Large intestine (tissue), 3 donors: ENCODE results near the gene SUMO3. TPM values are rescaled to one million over a fixed set of nuclear protein-coding genes. Genes with fewer than 3 reads are reported as not detected.

Source experiments
- DNase-seq, 2 donors: peaks; one replicate each; pipeline versions ENCODE4 v3.0.0 to v3.0.0-alpha.2; 2013
- H3K27ac ChIP-seq: one replicate; pipeline ENCODE4 v1.5.1; 2013; ENCODE audit warnings: low read length
- H3K27me3 ChIP-seq: 2 replicates; pipeline ENCODE4 v1.6.1; 2013; ENCODE audit warnings: low read length; ENCODE audit not compliant: control insufficient read depth, insufficient read depth
- H3K36me3 ChIP-seq: 2 replicates; pipeline ENCODE4 v1.6.1; 2013; ENCODE audit warnings: low read length; ENCODE audit not compliant: control insufficient read depth, insufficient read depth
- H3K4me1 ChIP-seq: one replicate; pipeline ENCODE4 v1.6.1; 2013; ENCODE audit warnings: low read length; ENCODE audit not compliant: control insufficient read depth, insufficient read depth
- H3K4me3 ChIP-seq: one replicate; pipeline ENCODE4 v1.5.1; 2013; ENCODE audit warnings: low read length
- H3K9me3 ChIP-seq: one replicate; pipeline ENCODE4 v1.6.1; 2013; ENCODE audit warnings: mild to moderate bottlenecking, low read depth, low read length, moderate library complexity; ENCODE audit not compliant: control insufficient read depth
- whole genome bisulfite sequencing: methylation state at CpG from one replicate; pipeline ENCODE4 v1.1.5; 2013; ENCODE audit warnings: low lambda C conversion rate; ENCODE audit not compliant: insufficient coverage; 5-methylcytosine and 5-hydroxymethylcytosine counted together
- polyA plus RNA-seq: library from polyadenylated mRNA; unstranded; fragments of 120-200 nt; gene quantifications from one replicate; pipeline ENCODE4 v1.2.1, GENCODE V29; 2013

Gene SUMO3
- polyA plus RNA-seq, 1 donor, result 94.4 TPM

DNA sequence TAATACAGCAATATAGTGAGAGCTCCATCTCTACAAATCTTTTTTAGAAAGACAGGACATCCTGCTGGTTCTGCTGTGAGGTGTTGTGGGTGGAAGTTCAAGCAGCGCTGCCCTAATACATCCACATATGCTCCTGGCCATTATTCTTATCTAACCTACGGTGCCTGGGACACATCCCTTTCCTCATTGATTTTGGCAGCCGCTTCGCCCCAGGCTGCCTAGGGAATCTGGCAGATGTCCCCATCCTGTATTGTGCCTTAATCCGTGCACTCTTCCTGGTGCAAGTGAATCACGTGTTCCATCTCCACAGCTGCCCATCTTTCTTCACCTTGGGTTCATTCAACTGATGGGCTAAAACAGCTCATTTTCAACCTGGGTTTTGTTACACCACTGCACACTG is 13.1 kb downstream of the SUMO3 start:
- Histone ChIP-seq H3K27me3 (no peaks in the 10 kb centered on the region), H3K4me3 (no peak overlapping the region), H3K27ac (no peak overlapping the region), H3K9me3 (no peaks in the 10 kb centered on the region), H3K36me3 (peaks cover 55% of the 10 kb centered on the region), H3K4me1 (peaks cover 7% of the 10 kb centered on the region)
- DNase-seq, result no peak
- WGBS, result no CpG with 5 or more reads among the region's 6 CpGs

DNA sequence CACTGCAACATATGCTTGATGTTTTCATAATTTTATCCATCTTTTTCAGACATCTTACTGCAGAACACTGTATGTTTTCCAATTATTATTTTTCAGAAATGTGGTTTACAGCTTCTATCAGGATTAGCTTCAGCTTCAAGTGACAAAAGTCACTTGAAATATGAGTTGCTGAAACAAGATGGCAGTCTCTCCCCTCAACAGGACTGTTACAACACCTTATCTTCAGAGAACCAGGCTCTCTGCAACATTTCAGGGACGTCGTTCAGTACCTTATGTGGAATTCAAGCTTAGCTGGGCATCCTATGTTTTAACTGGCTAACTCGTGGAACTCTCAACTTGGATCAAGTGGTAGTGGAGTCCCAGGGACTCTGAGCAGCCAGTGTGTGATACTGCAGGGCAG is 14.2 kb downstream of the SUMO3 start:
- Histone ChIP-seq H3K27ac (no peak overlapping the region), H3K4me1 (peaks cover 8% of the 10 kb centered on the region), H3K9me3 (no peaks in the 10 kb centered on the region), H3K4me3 (no peak overlapping the region), H3K27me3 (no peaks in the 10 kb centered on the region), H3K36me3 (peaks cover 45% of the 10 kb centered on the region)
- WGBS, result no CpG with 5 or more reads among the region's 3 CpGs
- no peak for DNase-seq

DNA sequence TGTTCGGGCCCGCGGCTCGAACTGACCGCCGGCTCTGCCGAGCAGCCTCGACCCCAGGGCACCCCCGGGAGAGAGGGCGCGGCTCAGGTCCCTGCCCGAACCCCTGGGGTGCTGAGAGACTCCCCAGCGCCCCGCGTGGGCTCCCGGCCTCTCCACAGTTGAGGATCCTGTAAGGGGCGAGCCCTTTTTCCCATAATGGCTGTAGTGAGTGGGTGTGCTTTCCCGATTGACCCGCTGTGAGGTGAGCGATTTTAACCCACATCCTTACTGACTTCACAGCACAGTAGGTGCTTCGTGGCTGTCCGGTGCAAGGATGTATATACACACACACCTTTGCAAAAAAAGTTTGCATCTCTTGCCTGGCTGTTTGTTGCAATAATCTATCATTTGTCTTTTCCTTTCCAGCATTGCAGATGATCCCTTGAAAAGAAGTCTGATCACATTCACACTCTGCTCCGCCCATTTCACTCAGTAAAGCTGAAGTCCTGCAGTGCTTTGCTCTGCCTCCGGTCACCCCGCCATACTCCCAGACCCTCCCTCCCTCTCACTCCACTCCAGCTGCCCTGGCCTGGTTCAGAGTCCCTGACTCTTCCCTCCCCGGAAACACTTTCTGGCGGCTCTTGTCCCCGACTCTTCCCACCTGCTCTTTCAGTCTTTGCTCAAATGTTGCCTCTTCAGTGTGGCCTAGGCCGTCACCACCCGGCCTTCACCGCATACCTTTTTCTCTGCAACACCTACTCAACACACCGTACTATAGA is 15.3 kb downstream of the SUMO3 start:
- Histone ChIP-seq H3K4me1 (peaks cover 8% of the 10 kb centered on the region), H3K27me3 (no peaks in the 10 kb centered on the region), H3K9me3 (no peaks in the 10 kb centered on the region), H3K4me3 (peak overlapping the region; percentile 76), H3K27ac (no peak overlapping the region), H3K36me3 (peaks cover 38% of the 10 kb centered on the region)
- DNase-seq, result peak in 1 of 2 donors; percentile 32
- 19% methylated on average over 2 of the region's 32 CpGs for WGBS

DNA sequence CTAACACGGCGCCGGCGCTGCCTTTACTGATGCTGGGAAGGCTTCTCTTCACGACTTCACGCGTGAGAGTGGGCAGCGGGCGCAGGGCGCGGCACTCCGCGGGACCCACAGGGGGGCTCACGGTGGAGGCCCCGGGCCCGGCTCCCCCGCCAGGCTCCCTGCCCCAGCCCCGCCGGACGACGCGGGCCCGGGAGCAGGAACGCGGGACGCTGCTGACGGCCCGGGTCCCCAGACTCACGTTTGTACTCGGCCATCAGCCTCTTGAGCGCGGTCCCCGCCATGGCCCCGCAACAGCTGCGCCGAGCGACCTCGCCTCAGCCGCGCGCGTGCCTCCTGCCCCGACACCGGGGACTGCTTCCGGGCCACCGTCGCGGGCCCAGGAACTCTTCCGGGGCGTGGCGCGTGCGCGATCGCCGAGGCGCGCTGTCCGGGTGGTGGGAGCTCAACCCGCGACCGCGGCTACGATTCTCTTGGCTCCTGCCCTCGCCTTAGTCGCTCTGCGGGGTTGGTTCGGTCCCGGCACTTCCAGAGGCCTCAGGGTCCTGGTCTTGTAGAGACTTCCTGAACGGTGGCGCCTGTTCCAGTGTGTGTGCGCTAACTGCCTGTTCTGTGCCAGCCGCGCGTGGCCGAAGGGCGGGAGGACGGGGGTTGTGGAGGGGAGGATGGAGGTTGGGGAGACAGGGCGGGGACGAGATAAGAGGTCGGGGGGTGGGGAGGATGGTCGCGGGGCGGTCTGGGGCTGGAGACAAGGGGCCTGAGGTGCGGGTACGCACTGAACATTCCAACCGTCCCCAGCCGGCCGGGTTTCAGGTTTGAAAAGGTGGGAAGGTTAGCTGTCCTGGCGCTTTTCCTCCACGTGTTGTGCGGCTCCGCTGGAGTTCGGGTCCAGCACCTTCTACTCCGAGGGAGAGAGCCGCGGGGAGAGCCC is 16.1 kb downstream of the SUMO3 start, which contains the start of gene UBE2G2:
Gene UBE2G2, minus strand, starts transcription at position 353 of the 928 bp plus-strand sequence. Its CDS starts 72 bp downstream, at position 281.
- Histone ChIP-seq H3K27ac (peak within 1 kb of the TSS; percentile 51), H3K4me3 (peak within 1 kb of the TSS; percentile 76), H3K36me3 (peaks cover 31% of the 10 kb centered on the region), H3K4me1 (peaks cover 8% of the 10 kb centered on the region), H3K27me3 (no peaks in the 10 kb centered on the region), H3K9me3 (no peaks in the 10 kb centered on the region)
- peak; percentile 71 to 84 for DNase-seq
- WGBS, result no CpG with 5 or more reads among the region's 97 CpGs

DNA sequence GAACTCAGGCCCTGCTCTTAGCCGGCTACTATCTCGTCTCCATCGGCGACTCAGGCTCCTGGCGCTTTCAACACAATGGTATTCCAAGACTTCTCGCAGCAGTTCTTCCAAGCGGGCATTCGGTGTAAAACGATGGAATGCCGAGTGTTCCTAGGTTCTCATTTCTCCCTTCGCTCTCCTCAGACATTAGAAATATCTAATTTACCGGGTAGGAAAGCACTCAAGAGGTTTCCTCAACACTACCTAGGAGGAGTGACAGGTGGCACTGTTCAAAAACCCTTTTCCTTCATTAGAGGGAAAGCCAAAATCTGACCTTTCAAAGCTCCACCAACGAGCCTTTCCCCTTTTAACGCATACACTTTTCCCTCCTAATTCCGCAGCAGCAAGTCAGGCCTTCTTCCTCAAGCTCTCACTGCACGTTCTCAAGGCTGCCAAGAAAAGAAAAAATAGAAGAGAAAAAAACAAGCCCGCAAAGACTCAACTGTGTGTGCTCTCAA is 16.8 kb downstream of the SUMO3 start:
- WGBS, result 0% methylated on average over 1 of the region's 17 CpGs
- Histone ChIP-seq H3K4me1 (peaks cover 8% of the 10 kb centered on the region), H3K36me3 (peaks cover 29% of the 10 kb centered on the region), H3K4me3 (peak overlapping the region; percentile 76), H3K27ac (peak overlapping the region; percentile 41), H3K9me3 (no peaks in the 10 kb centered on the region), H3K27me3 (no peaks in the 10 kb centered on the region)
- DNase-seq, result peak in 1 of 2 donors; percentile 49

DNA sequence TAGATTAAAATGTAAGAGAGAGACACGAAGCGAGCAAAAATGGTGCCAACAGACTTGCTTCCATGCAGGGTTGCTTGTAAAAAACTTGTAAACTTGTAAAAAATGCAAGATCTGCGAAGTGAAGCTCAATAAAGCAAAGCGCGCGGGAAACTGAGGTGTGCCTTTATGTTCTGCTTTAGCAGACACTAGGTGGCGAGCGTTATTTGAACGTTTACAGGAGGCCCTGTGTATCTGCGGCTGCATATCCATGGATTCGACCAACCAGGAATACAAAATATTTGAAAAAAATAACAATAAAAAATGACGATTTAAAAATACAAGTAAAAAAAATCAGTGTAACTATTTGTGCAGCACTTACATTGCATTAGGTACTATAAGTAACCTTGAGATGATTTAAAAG is 17.8 kb downstream of the SUMO3 start:
- H3K9me3 ChIP-seq, result no peaks in the 10 kb centered on the region
- DNase-seq, result peak in 1 of 2 donors; percentile 10
- WGBS, result 46% methylated on average over 2 of the region's 12 CpGs
- no peaks in the 10 kb centered on the region for H3K27me3 ChIP-seq
- H3K4me3 ChIP-seq, result peak overlapping the region; percentile 76
- H3K36me3 ChIP-seq, result peaks cover 20% of the 10 kb centered on the region
- H3K27ac ChIP-seq, result no peak overlapping the region
- H3K4me1 ChIP-seq, result peaks cover 8% of the 10 kb centered on the region

DNA sequence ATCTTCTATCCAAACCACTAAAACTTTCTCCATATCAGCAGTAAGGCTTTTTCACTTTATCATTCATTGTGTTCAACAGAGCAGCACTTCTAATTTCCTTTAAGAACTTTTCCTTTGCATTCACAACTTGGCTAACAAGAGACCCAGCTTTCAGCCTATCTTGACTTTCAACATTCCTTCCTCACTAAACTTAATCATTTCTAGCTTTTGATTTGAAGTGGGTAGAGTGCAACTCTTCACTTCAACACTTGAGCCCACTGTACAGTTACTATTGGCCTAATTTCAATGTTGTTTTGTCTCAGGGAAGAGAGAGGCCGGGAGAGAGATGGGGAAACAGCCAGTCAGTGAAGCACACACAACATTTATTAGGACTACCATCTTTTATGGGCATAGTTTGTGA is 18.2 kb downstream of the SUMO3 start:
- Histone ChIP-seq H3K9me3 (no peaks in the 10 kb centered on the region), H3K36me3 (peaks cover 15% of the 10 kb centered on the region), H3K4me1 (peaks cover 8% of the 10 kb centered on the region), H3K4me3 (no peak overlapping the region), H3K27me3 (no peaks in the 10 kb centered on the region), H3K27ac (no peak overlapping the region)
- DNase-seq, result no peak
- WGBS, result no CpG with 5 or more reads among the region's 1 CpG

DNA sequence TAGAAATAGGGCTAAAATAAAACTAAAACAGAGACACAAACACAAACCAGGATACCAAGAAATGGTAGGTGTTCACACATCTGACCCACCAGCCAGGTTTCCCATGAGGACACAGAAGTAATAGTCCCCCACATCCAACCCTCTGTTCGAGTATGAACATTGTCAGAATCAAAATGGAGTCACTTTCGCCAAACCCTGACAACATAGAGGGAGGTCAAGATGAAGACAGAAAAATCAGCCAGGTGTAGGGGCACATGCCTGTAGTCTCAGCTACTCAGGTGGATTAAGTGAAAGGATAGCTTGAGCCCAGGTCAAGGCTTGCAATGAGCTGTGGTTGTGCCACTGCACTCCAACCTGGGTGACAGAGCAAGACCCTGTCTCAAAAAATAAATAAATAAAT is 20.1 kb downstream of the SUMO3 start:
- no peaks in the 10 kb centered on the region for H3K27me3 ChIP-seq
- no CpG with 5 or more reads among the region's 2 CpGs for WGBS
- H3K4me3 ChIP-seq, result no peak overlapping the region
- H3K27ac ChIP-seq, result no peak overlapping the region
- no peak for DNase-seq
- H3K9me3 ChIP-seq, result no peaks in the 10 kb centered on the region
- peaks cover 18% of the 10 kb centered on the region for H3K4me1 ChIP-seq
- H3K36me3 ChIP-seq, result peaks cover 8% of the 10 kb centered on the region

DNA sequence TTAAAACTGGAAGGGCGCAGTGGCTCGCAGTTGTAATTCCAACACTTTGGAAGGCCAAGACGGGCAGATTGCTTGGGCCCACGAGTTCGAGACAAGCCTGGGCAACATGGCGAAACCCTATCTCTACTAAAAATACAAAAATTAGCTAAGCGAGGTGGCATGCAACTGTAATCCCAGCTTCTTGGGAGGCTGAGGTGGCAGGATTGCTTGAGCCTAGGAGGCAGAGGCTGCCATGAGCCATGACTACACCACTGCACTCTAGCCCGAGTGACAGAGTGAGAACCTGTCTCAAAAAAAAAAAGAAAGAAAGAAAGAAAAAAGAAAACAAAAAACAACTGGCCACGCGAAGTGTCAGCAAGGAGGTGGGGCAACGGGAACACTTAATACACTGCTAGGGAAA is 22.5 kb downstream of the SUMO3 start:
- Histone ChIP-seq H3K36me3 (peaks cover 12% of the 10 kb centered on the region), H3K27me3 (no peaks in the 10 kb centered on the region), H3K4me1 (peaks cover 31% of the 10 kb centered on the region), H3K27ac (no peak overlapping the region), H3K4me3 (no peak overlapping the region), H3K9me3 (no peaks in the 10 kb centered on the region)
- 93% methylated on average over 4 of the region's 11 CpGs for WGBS
- DNase-seq, result no peak

DNA sequence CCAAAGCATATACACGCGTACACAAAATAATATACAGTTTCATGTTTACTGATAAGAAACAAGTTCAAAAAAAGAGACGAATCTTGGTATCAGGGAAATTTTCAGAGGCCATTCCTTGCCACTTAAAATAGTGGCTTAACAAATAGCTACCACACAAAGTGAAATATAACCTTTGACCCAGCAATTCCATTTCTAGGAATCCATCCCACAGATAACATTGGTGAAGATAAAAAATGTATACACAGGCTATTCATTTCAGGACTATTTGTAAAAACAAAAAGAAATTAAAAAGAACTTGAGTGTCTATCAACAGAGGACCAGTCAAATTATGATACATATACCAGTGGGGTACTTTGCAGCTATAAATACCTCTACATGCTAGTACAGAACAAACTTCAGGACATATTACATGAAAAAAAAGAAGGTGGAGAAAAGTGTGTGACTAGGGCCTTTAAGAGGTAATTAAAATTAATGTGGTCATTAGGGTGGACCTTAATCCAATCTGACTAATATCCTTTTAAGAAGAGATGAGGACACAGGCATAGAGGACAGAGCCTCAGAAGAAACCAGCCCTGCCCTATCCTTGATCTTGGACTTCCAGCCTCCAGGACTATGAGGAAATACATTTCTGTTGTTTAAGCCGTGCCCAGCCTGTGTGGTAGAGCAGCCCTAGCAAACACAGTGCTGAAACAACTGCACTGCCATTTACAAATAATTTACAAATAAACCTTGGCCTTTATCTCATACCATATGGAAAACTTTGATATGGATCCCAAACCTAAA is 24.1 kb downstream of the SUMO3 start:
- Histone ChIP-seq H3K36me3 (peaks cover 11% of the 10 kb centered on the region), H3K4me1 (peaks cover 25% of the 10 kb centered on the region), H3K9me3 (no peaks in the 10 kb centered on the region), H3K27ac (peak overlapping the region; percentile 66), H3K4me3 (no peak overlapping the region), H3K27me3 (no peaks in the 10 kb centered on the region)
- WGBS, result 5% methylated on average over 3 of the region's 4 CpGs
- DNase-seq, result peak in 1 of 2 donors; percentile 44
